ENCODE measurements around the gene CRACDL. TPM values are rescaled to one million over a fixed set of nuclear protein-coding genes. Genes with fewer than 3 reads are reported as not detected.

The CRACDL gene
- total RNA-seq, 2 experiments from 2014 or later = 0.59 TPM; not detected in 1

- no peaks in the 10 kb centered on the region for H3K27me3 Mint-ChIP-seq
- ChIA-PET POLR2A (interaction anchor here (0.6 kb wide), 1 partner anchor 136 kb away, joined by 5 read pairs; no protein-coding TSS in a partner anchor), CTCF (interaction anchor here (0.8 to 1.5 kb wide), 2 partner anchors 34 to 47 kb away, joined by 3 read pairs; no protein-coding TSS in a partner anchor)
- no peak overlapping the region for H3K4me3 Mint-ChIP-seq
- H3K27ac Mint-ChIP-seq = no peak overlapping the region
- ATAC-seq (no peak), DNase-seq (no peak)
- H3K4me1 Mint-ChIP-seq = peaks cover 38% of the 10 kb centered on the region
- H3K9me3 Mint-ChIP-seq (ENCODE audit: low read depth) = no peaks in the 10 kb centered on the region
- intact Hi-C loops (cut with DNase I, micrococcal nuclease) = no loop called here
- no peaks in the 10 kb centered on the region for H3K36me3 Mint-ChIP-seq (ENCODE audit: low read depth)
Observed at GRCh38 chr2:98775146-98775986, 160.7 kb downstream of the CRACDL start.

GRCh38 chr2:98773907-98774306 is 162.1 kb downstream of the CRACDL start:
- H3K4me3 Mint-ChIP-seq = no peak overlapping the region
- ATAC-seq (no peak), DNase-seq (no peak)
- H3K9me3 Mint-ChIP-seq (ENCODE audit: low read depth) = no peaks in the 10 kb centered on the region
- POLR2A ChIA-PET = interaction anchor here (0.6 kb wide), 1 partner anchor 81 kb away, joined by 3 read pairs; no protein-coding TSS in a partner anchor
- no peaks in the 10 kb centered on the region for H3K36me3 Mint-ChIP-seq (ENCODE audit: low read depth)
- H3K27me3 Mint-ChIP-seq = no peaks in the 10 kb centered on the region
- H3K27ac Mint-ChIP-seq = peak overlapping the region; percentile 74
- H3K4me1 Mint-ChIP-seq = peaks cover 52% of the 10 kb centered on the region
- CTCF ChIA-PET = interaction anchor here (0.6 to 1.4 kb wide), 7 partner anchors 10 to 139 kb away, joined by 3 to 5 read pairs (median 4); no protein-coding TSS in a partner anchor
- intact Hi-C loops (cut with DNase I, micrococcal nuclease) = loop anchor here (2.0 to 5.0 kb wide), 3 partner anchors 48 to 125 kb away; no protein-coding TSS in a partner anchor

- peaks cover 60% of the 10 kb centered on the region for H3K4me1 Mint-ChIP-seq
- no peaks in the 10 kb centered on the region for H3K9me3 Mint-ChIP-seq (ENCODE audit: low read depth)
- peak overlapping the region; percentile 74 for H3K4me3 Mint-ChIP-seq
- peak; percentile 21 for DNase-seq
- ATAC-seq = no peak
- intact Hi-C loops (cut with DNase I, micrococcal nuclease) = loop anchor here (2.0 to 5.0 kb wide), 3 partner anchors 49 to 124 kb away; no protein-coding TSS in a partner anchor
- H3K27ac Mint-ChIP-seq = peak overlapping the region; percentile 74
- H3K27me3 Mint-ChIP-seq = no peaks in the 10 kb centered on the region
- ChIA-PET POLR2A (interaction anchor here (1.1 kb wide), 1 partner anchor 42 kb away, joined by 3 read pairs; the partner anchor contains the start of gene MGAT4A), CTCF (interaction anchor here (0.7 to 1.3 kb wide), 5 partner anchors 36 to 139 kb away, joined by 3 to 5 read pairs (median 3); no protein-coding TSS in a partner anchor)
- peaks cover 2% of the 10 kb centered on the region for H3K36me3 Mint-ChIP-seq (ENCODE audit: low read depth)
Observed at GRCh38 chr2:98773169-98773568, 162.9 kb downstream of the CRACDL start.

- H3K4me3 Mint-ChIP-seq = peak overlapping the region; percentile 74
- H3K27ac Mint-ChIP-seq = peak overlapping the region; percentile 95
- peaks cover 2% of the 10 kb centered on the region for H3K36me3 Mint-ChIP-seq (ENCODE audit: low read depth)
- CTCF ChIA-PET = interaction anchor here (1.2 to 1.6 kb wide), 2 partner anchors 128 to 138 kb away, joined by 3 to 4 read pairs; no protein-coding TSS in a partner anchor
- ATAC-seq (no peak), DNase-seq (peak; percentile 8)
- intact Hi-C loops (cut with DNase I, micrococcal nuclease) = loop anchor here (1.0 to 5.0 kb wide), 4 partner anchors 40 to 124 kb away; no protein-coding TSS in a partner anchor
- H3K4me1 Mint-ChIP-seq = peaks cover 66% of the 10 kb centered on the region
- POLR2A ChIA-PET = interaction anchor here (1.1 kb wide), 1 partner anchor 41 kb away, joined by 3 read pairs; the partner anchor contains the start of gene MGAT4A
- H3K9me3 Mint-ChIP-seq (ENCODE audit: low read depth) = no peaks in the 10 kb centered on the region
- H3K27me3 Mint-ChIP-seq = no peaks in the 10 kb centered on the region
Observed at GRCh38 chr2:98772536-98772935, 163.5 kb downstream of the CRACDL start.

GRCh38 chr2:98771721-98772524 is 164.1 kb downstream of the CRACDL start:
- Mint-ChIP-seq H3K27me3 (no peaks in the 10 kb centered on the region), H3K9me3 (ENCODE audit: low read depth) (no peaks in the 10 kb centered on the region), H3K4me1 (peaks cover 72% of the 10 kb centered on the region), H3K36me3 (ENCODE audit: low read depth) (peaks cover 2% of the 10 kb centered on the region), H3K27ac (peak overlapping the region; percentile 95), H3K4me3 (peak overlapping the region; percentile 74)
- POLR2A ChIA-PET = interaction anchor here (0.5 to 1.7 kb wide), 7 partner anchors 9 to 369 kb away, joined by 3 to 16 read pairs (median 3); partner anchors contain the start of genes C2orf15 and MGAT4A
- CTCF ChIA-PET = interaction anchor here (0.8 to 2.2 kb wide), 10 partner anchors 12 to 137 kb away, joined by 3 to 11 read pairs (median 4); no protein-coding TSS in a partner anchor
- peak; percentile 68 for ATAC-seq
- DNase-seq = peak; percentile 75
- intact Hi-C loops (cut with DNase I, micrococcal nuclease) = loop anchor here (1.0 to 5.0 kb wide), 8 partner anchors 35 to 123 kb away; no protein-coding TSS in a partner anchor

GRCh38 chr2:98771264-98771663 is 164.8 kb downstream of the CRACDL start:
- ChIA-PET CTCF (interaction anchor here (0.8 to 2.2 kb wide), 10 partner anchors 11 to 136 kb away, joined by 3 to 11 read pairs (median 4); no protein-coding TSS in a partner anchor), POLR2A (interaction anchor here (0.5 to 1.7 kb wide), 7 partner anchors 10 to 370 kb away, joined by 3 to 16 read pairs (median 3); partner anchors contain the start of genes C2orf15 and MGAT4A)
- intact Hi-C loops (cut with DNase I, micrococcal nuclease) = loop anchor here (1.0 to 5.0 kb wide), 6 partner anchors 34 to 79 kb away; no protein-coding TSS in a partner anchor
- DNase-seq (peak; percentile 31), ATAC-seq (no peak)
- H3K4me1 Mint-ChIP-seq = peaks cover 79% of the 10 kb centered on the region
- peak overlapping the region; percentile 95 for H3K27ac Mint-ChIP-seq
- peaks cover 5% of the 10 kb centered on the region for H3K36me3 Mint-ChIP-seq (ENCODE audit: low read depth)
- H3K4me3 Mint-ChIP-seq = peak overlapping the region; percentile 74
- H3K9me3 Mint-ChIP-seq (ENCODE audit: low read depth) = no peaks in the 10 kb centered on the region
- no peaks in the 10 kb centered on the region for H3K27me3 Mint-ChIP-seq

GRCh38 chr2:98769784-98770183 is 166.2 kb downstream of the CRACDL start:
- no peak for ATAC-seq
- CTCF ChIA-PET = interaction anchor here (0.6 to 2.2 kb wide), 3 partner anchors 10 to 1578 kb away, joined by 3 to 7 read pairs (median 3); no protein-coding TSS in a partner anchor
- intact Hi-C loops (cut with DNase I, micrococcal nuclease) = loop anchor here (1.0 to 10.0 kb wide), 10 partner anchors 33 to 413 kb away; partner anchors contain the start of genes INPP4A (in 1 of the 2), MITD1 (in 1 of the 2) and MRPL30 (in 1 of the 2)
- Mint-ChIP-seq H3K9me3 (ENCODE audit: low read depth) (no peaks in the 10 kb centered on the region), H3K36me3 (ENCODE audit: low read depth) (peaks cover 7% of the 10 kb centered on the region), H3K4me1 (peaks cover 84% of the 10 kb centered on the region), H3K27ac (peak overlapping the region; percentile 95), H3K27me3 (no peaks in the 10 kb centered on the region), H3K4me3 (peak overlapping the region; percentile 74)
- POLR2A ChIA-PET = no interaction called here
- peak; percentile 59 for DNase-seq

GRCh38 chr2:98769114-98769476 is 166.9 kb downstream of the CRACDL start:
- Mint-ChIP-seq H3K4me1 (peaks cover 82% of the 10 kb centered on the region), H3K4me3 (peak overlapping the region; percentile 43), H3K36me3 (ENCODE audit: low read depth) (peaks cover 7% of the 10 kb centered on the region), H3K27me3 (no peaks in the 10 kb centered on the region), H3K9me3 (ENCODE audit: low read depth) (no peaks in the 10 kb centered on the region), H3K27ac (peak overlapping the region; percentile 87)
- CTCF ChIA-PET = interaction anchor here (0.6 kb wide), 1 partner anchor 1579 kb away, joined by 3 read pairs; no protein-coding TSS in a partner anchor
- intact Hi-C loops (cut with DNase I, micrococcal nuclease) = loop anchor here (2.0 to 10.0 kb wide), 5 partner anchors 54 to 413 kb away; partner anchors contain the start of genes MITD1 (in 1 of the 2) and MRPL30 (in 1 of the 2)
- no peak for ATAC-seq
- POLR2A ChIA-PET = no interaction called here
- no peak for DNase-seq

GRCh38 chr2:98768384-98769113 is 167.5 kb downstream of the CRACDL start:
- no peaks in the 10 kb centered on the region for H3K9me3 Mint-ChIP-seq (ENCODE audit: low read depth)
- H3K27ac Mint-ChIP-seq = peak overlapping the region; percentile 87
- peak overlapping the region; percentile 43 for H3K4me3 Mint-ChIP-seq
- no peaks in the 10 kb centered on the region for H3K27me3 Mint-ChIP-seq
- H3K4me1 Mint-ChIP-seq = peaks cover 78% of the 10 kb centered on the region
- intact Hi-C loops (cut with DNase I, micrococcal nuclease) = loop anchor here (1.0 to 10.0 kb wide), 6 partner anchors 10 to 414 kb away; partner anchors contain the start of genes MITD1 (in 1 of the 2) and MRPL30 (in 1 of the 2)
- H3K36me3 Mint-ChIP-seq (ENCODE audit: low read depth) = peaks cover 7% of the 10 kb centered on the region
- ATAC-seq (peak; percentile 30), DNase-seq (peak; percentile 56)
- ChIA-PET POLR2A (no interaction called here), CTCF (interaction anchor here (0.7 to 2.4 kb wide), 9 partner anchors 9 to 119 kb away, joined by 3 to 6 read pairs (median 3); no protein-coding TSS in a partner anchor)

GRCh38 chr2:98764499-98764898 is 171.5 kb downstream of the CRACDL start:
- ChIA-PET CTCF (no interaction called here), POLR2A (no interaction called here)
- ATAC-seq = no peak
- no peak for DNase-seq
- Mint-ChIP-seq H3K27me3 (no peaks in the 10 kb centered on the region), H3K27ac (no peak overlapping the region), H3K4me3 (no peak overlapping the region), H3K36me3 (ENCODE audit: low read depth) (peaks cover 8% of the 10 kb centered on the region), H3K4me1 (peaks cover 69% of the 10 kb centered on the region), H3K9me3 (ENCODE audit: low read depth) (no peaks in the 10 kb centered on the region)
- intact Hi-C loops (cut with DNase I, micrococcal nuclease) = loop anchor here (5.0 to 10.0 kb wide), 2 partner anchors 300 to 307 kb away; no protein-coding TSS in a partner anchor

Data from activated CD4-positive, alpha-beta T cell treated with anti-CD3 and anti-CD28 coated beads for 36 hours (primary cell).